Small intestine (tissue), 16 donors: ENCODE measurements around the gene MRPS17. TPM values are rescaled to one million over a fixed set of nuclear protein-coding genes. Genes with fewer than 3 reads are reported as not detected.

Source experiments
- DNase-seq, 2 donors: peaks; one replicate each; pipeline versions ENCODE4 v3.0.0 to v3.0.0-alpha.2; 2013
- FAIRE-seq: peaks from 2 replicates; lab custom pipeline; 2012; peaks lifted over from hg19 to GRCh38; lab: Jason Lieb, UNC
- H3K27ac ChIP-seq, 3 donors: one replicate each; pipeline ENCODE4 v1.5.1; 2013; ENCODE audit warnings: low read length in 2 of 3, mild to moderate bottlenecking in 2 of 3, control low read depth in 1 of 3, inconsistent platforms in 1 of 3, low read depth in 1 of 3, moderate library complexity in 1 of 3
- H3K27me3 ChIP-seq, 3 donors: one replicate each; pipeline ENCODE4 v1.6.1; 2013; ENCODE audit warnings: low read length in 3 of 3, inconsistent platforms in 1 of 3; ENCODE audit not compliant: control insufficient read depth in 3 of 3, insufficient read depth in 3 of 3
- H3K36me3 ChIP-seq, 3 donors: one replicate each; pipeline ENCODE4 v1.6.1; 2013; ENCODE audit warnings: low read length in 3 of 3, inconsistent platforms in 1 of 3, low read depth in 1 of 3, mild to moderate bottlenecking in 1 of 3, moderate library complexity in 1 of 3; ENCODE audit not compliant: control insufficient read depth in 3 of 3, insufficient read depth in 2 of 3
- H3K4me1 ChIP-seq, 3 donors: one replicate each; pipeline ENCODE4 v1.6.1; 2013; ENCODE audit warnings: low read length in 2 of 3, inconsistent platforms in 1 of 3, low read depth in 1 of 3, mild to moderate bottlenecking in 1 of 3, moderate library complexity in 1 of 3; ENCODE audit not compliant: control insufficient read depth in 3 of 3, insufficient read depth in 2 of 3
- H3K4me3 ChIP-seq, 3 donors: one replicate each; pipeline ENCODE4 v1.5.1; 2013; ENCODE audit warnings: low read length in 3 of 3, control low read depth in 1 of 3, inconsistent platforms in 1 of 3, low read depth in 1 of 3, mild to moderate bottlenecking in 1 of 3, moderate library complexity in 1 of 3
- H3K9me3 ChIP-seq, 2 donors: one replicate each; pipeline ENCODE4 v1.6.1; 2013; ENCODE audit warnings: low read depth in 1 of 2, low read length in 1 of 2; ENCODE audit not compliant: control insufficient read depth in 2 of 2, insufficient read depth in 1 of 2
- WGBS, 3 donors: extraction: QIAGEN DNeasy Blood & Tissue Kit; methylation state at CpG; one replicate each; pipeline ENCODE4 v1.1.7; 2013; 5-methylcytosine and 5-hydroxymethylcytosine counted together
- long read RNA-seq, 10 donors: transcript quantifications; one replicate each; lab custom pipeline, GENCODE V29; 2026
- polyA plus RNA-seq, 4 donors: library from polyadenylated mRNA; stranded (reverse) in 3 of 4; unstranded in 1 of 4; fragments of 200-250 nt in 3 of 4; fragments of 120-200 nt in 1 of 4; gene quantifications; one replicate each; pipeline versions ENCODE4 v1.2.1 to v1.2.3, GENCODE V29; 2013
- donor health status: healthy with polysubstance abuse.
- donor health status: control.
- donor health status: control.
- donor health status: Bipolar disorder and iron deficiency.
- donor health status: healthy.

MRPS17 gene
- 10 to 100 TPM; 11.3 to 15.7 (median 13.7) TPM for polyA plus RNA-seq
- long read RNA-seq, donor 1, transcript MRPS17-201 (3 exons, 1,845 nt), result major isoform, 31 of 82 reads
- long read RNA-seq, donor 1, partial matches to known transcripts, result 51 of 82 reads
- long read RNA-seq, donor 1, other reads (novel, unspliced or antisense), result 0 of 82 reads
- long read RNA-seq, donor 2, transcript MRPS17-201 (3 exons, 1,845 nt), result major isoform, 8 of 8 reads
- long read RNA-seq, donor 2, partial matches to known transcripts, result 0 of 8 reads
- long read RNA-seq, donor 2, other reads (novel, unspliced or antisense), result 0 of 8 reads
- long read RNA-seq, donor 3, transcript MRPS17-201 (3 exons, 1,845 nt), result major isoform, 10 of 10 reads
- long read RNA-seq, donor 3, partial matches to known transcripts, result 0 of 10 reads
- long read RNA-seq, donor 3, other reads (novel, unspliced or antisense), result 0 of 10 reads
- long read RNA-seq, donor 4, result 0 reads
- long read RNA-seq, donor 5, transcript MRPS17-201 (3 exons, 1,845 nt), result major isoform, 6 of 21 reads
- long read RNA-seq, donor 5, partial matches to known transcripts, result 14 of 21 reads
- long read RNA-seq, donor 5, other reads (novel, unspliced or antisense), result 0 of 21 reads
- long read RNA-seq, donor 6, transcript MRPS17-201 (3 exons, 1,845 nt), result major isoform, 16 of 16 reads
- long read RNA-seq, donor 6, partial matches to known transcripts, result 0 of 16 reads
- long read RNA-seq, donor 6, other reads (novel, unspliced or antisense), result 0 of 16 reads
- long read RNA-seq, donor 7, transcript MRPS17-201 (3 exons, 1,845 nt), result major isoform, 31 of 31 reads
- long read RNA-seq, donor 7, partial matches to known transcripts, result 0 of 31 reads
- long read RNA-seq, donor 7, other reads (novel, unspliced or antisense), result 0 of 31 reads
- long read RNA-seq, donor 8, partial matches to known transcripts, result 0 of 2 reads
- long read RNA-seq, donor 8, other reads (novel, unspliced or antisense), result 0 of 2 reads
- long read RNA-seq, donor 9, transcript MRPS17-201 (3 exons, 1,845 nt), result major isoform, 5 of 13 reads
- long read RNA-seq, donor 9, partial matches to known transcripts, result 8 of 13 reads
- long read RNA-seq, donor 9, other reads (novel, unspliced or antisense), result 0 of 13 reads
- long read RNA-seq, donor 10, transcript MRPS17-201 (3 exons, 1,845 nt), result major isoform, 18 of 25 reads
- long read RNA-seq, donor 10, partial matches to known transcripts, result 7 of 25 reads
- long read RNA-seq, donor 10, other reads (novel, unspliced or antisense), result 0 of 25 reads

GRCh38 chr7:55951637-55952351, at the start of gene MRPS17:
Gene MRPS17 (plus strand): TSS chr7:55951877. CDS start chr7:55953196, 1,319 bp downstream.
- H3K9me3 ChIP-seq, result no peaks in the 10 kb centered on the region
- DNase-seq, result peak; percentile 93 to 97
- peaks cover 0 to 12% (median 4%) of the 10 kb centered on the region in 3 donors for H3K36me3 ChIP-seq
- peak within 1 kb of the TSS; percentile 73 to 87 (median 79) for H3K27ac ChIP-seq
- H3K4me1 ChIP-seq, result no peaks in the 10 kb centered on the region
- no peak for FAIRE-seq
- WGBS, 3 donors, result 0 to 1% (median 1%) methylated on average over 45 to 53 of the region's 53 CpGs
- H3K27me3 ChIP-seq, result no peaks in the 10 kb centered on the region
- H3K4me3 ChIP-seq, result peak within 1 kb of the TSS; percentile 67 to 94 (median 83)

DNA sequence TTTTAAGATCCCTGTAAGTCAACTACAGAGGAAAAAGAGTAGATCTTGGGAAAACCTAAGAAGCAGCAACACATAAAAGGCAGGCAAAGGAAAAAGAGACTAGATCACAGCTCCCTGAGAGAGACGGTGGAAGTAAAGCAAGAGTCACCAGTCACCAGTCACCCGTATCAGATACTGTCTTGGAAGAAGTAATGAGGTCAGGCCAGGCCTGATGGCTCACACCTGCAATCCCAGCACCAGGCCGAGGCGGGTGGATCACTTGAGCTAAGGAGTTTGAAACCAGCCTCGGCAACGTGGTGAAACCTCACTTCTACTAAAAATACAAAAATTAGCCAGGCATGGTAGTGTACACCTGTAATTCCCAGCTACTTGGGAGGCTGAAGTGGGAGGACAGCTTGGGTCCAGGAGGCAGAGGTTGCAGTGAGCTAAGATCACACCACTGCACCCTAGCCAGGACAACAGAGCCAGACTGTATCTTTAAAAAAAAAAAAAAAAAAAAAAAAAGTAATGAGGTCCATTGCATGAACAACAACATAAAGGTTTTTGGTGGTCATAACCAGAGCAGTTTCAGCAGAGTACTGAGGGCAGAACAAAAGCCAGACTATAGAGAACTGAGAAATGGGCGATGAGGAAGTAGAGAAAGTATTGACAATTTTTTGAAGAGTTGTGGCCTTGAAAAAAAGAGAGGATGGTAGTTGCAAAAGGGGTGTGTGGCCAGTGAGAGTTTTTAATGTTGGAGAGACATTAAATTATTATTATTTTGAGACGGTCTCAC, 47.5 kb upstream of the MRPS17 start:
- peaks cover 0 to 4% of the 10 kb centered on the region in 2 donors for H3K9me3 ChIP-seq
- no peak overlapping the region for H3K27ac ChIP-seq
- no peaks in the 10 kb centered on the region for H3K4me1 ChIP-seq
- no peak for FAIRE-seq
- no peak for DNase-seq
- H3K36me3 ChIP-seq, result no peaks in the 10 kb centered on the region
- no peaks in the 10 kb centered on the region for H3K27me3 ChIP-seq
- 77 to 97% (median 78%) methylated on average over 2 to 8 of the region's 8 CpGs for WGBS, 3 donors
- no peak overlapping the region for H3K4me3 ChIP-seq

DNA sequence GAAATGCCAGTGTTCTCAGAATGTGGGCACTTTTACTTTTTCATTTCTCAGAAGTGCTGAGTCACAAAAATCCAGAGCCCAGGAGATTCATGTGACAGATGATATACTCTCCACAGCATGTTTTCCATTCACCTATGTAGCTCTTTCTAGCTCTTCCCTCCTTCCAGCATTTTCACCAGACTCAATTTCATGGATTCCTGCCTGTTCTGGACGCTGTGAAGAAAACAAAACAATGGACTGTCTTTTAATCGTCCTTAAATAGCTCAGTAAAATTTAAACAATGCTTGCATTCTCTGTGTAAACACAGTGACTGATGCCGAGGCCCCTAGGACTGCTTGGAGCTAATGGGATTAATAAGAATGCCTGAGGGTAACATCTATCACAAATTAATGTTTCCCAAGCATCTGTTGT, 38.9 kb upstream of the MRPS17 start:
- Histone ChIP-seq H3K27me3 (no peaks in the 10 kb centered on the region), H3K4me1 (no peaks in the 10 kb centered on the region), H3K27ac (no peak overlapping the region), H3K36me3 (peaks cover 2 to 6% (median 3%) of the 10 kb centered on the region in 3 donors), H3K4me3 (no peak overlapping the region), H3K9me3 (no peaks in the 10 kb centered on the region)
- no peak for DNase-seq
- WGBS, 3 donors, result 62 to 82% (median 77%) methylated on average over 3 of the region's 3 CpGs
- no peak for FAIRE-seq

GRCh38 chr7:55917771-55918170, 33.9 kb upstream of the MRPS17 start:
- Histone ChIP-seq H3K36me3 (peaks cover 0 to 7% (median 2%) of the 10 kb centered on the region in 3 donors), H3K4me1 (no peaks in the 10 kb centered on the region), H3K9me3 (no peaks in the 10 kb centered on the region), H3K27me3 (no peaks in the 10 kb centered on the region), H3K27ac (no peak overlapping the region), H3K4me3 (no peak overlapping the region)
- DNase-seq (no peak), FAIRE-seq (no peak)
- WGBS, 3 donors, result 90 to 100% (median 98%) methylated on average over 1 of the region's 1 CpG

DNA sequence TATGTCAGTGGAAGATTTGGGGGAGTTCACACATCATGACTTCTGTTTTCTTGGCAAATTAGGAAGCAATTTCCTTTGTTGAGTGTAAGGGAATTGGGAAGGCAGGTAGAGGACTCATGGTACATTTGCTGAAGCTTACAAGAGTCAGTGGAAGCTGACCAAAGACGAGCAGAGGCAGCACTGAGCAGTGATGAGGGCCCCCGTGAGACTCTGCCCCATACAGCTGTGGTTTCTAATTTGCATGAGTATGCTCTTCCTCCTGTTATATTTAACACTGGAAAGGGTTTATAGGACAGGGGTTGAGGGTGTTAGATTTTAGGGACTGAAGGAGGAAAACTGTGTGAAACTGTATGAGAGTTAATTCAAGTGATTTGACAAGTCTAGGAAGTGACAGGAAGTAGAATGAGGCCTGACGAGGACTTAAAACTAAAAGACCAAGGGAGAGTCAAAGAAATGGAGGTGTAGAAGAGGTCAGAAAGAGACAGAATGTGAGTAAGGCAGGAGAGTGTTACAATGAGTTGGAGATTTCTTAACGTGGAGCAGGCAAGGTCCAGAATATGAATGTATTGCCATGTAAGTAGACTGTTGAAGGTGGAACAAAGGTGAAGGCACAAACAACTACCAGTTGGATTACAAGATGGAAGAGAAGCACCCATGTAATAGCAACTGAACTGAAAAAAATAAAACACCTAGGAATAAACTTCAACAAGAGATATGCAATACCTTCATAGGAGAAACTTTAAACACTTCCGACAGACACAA, 23.5 kb upstream of the MRPS17 start:
- Histone ChIP-seq H3K36me3 (peaks cover 0 to 3% (median 3%) of the 10 kb centered on the region in 3 donors), H3K9me3 (peaks cover 0 to 11% of the 10 kb centered on the region in 2 donors), H3K27ac (no peak overlapping the region), H3K27me3 (no peaks in the 10 kb centered on the region), H3K4me1 (no peaks in the 10 kb centered on the region), H3K4me3 (no peak overlapping the region)
- 88 to 97% (median 95%) methylated on average over 5 of the region's 5 CpGs for WGBS, 3 donors
- no peak for FAIRE-seq
- no peak for DNase-seq

GRCh38 chr7:55931421-55932151, 20.1 kb upstream of the MRPS17 start:
- Histone ChIP-seq H3K4me3 (no peak overlapping the region), H3K4me1 (no peaks in the 10 kb centered on the region), H3K9me3 (peaks cover 0 to 15% of the 10 kb centered on the region in 2 donors), H3K36me3 (peaks cover 0 to 6% (median 0%) of the 10 kb centered on the region in 3 donors), H3K27me3 (no peaks in the 10 kb centered on the region), H3K27ac (no peak overlapping the region)
- DNase-seq, result no peak
- 72 to 86% (median 73%) methylated on average over 5 of the region's 5 CpGs for whole genome bisulfite sequencing, 3 donors
- no peak for FAIRE-seq
